RWPE1 (cell line): ENCODE measurements around the gene NFIA.

ENCODE experiments used
- CTCF ChIA-PET: fragments of 350-600 bp; sonication (Branson Sonifier 250); formaldehyde crosslinking; extraction: SDS; loops from one replicate; lab custom pipeline; 2021; lab: Yijun Ruan, JAX
- POLR2A ChIA-PET: fragments of 400-600 bp; formaldehyde crosslinking; extraction: SDS; loops from one replicate; lab custom pipeline; 2020; ENCODE audit warnings: antibody characterized with exemption; ENCODE audit not compliant: low non-redundant PET; lab: Yijun Ruan, JAX
- DNase-seq: peaks from one replicate; pipeline ENCODE4 v3.0.0; 2012; ENCODE audit warnings: low spot score
- H3K27ac ChIP-seq: fragments of 450-650 bp; 2 replicates; pipeline ENCODE4 v1.5.1; 2017
- TF ChIP-seq, protein P1 (sequence below): fragments of 450-650 bp; conservative IDR thresholded peaks from 2 replicates; pipeline ENCODE4 v1.5.1; 2017; ENCODE audit warnings: low read depth, mild to moderate bottlenecking

NFIA gene

DNA sequence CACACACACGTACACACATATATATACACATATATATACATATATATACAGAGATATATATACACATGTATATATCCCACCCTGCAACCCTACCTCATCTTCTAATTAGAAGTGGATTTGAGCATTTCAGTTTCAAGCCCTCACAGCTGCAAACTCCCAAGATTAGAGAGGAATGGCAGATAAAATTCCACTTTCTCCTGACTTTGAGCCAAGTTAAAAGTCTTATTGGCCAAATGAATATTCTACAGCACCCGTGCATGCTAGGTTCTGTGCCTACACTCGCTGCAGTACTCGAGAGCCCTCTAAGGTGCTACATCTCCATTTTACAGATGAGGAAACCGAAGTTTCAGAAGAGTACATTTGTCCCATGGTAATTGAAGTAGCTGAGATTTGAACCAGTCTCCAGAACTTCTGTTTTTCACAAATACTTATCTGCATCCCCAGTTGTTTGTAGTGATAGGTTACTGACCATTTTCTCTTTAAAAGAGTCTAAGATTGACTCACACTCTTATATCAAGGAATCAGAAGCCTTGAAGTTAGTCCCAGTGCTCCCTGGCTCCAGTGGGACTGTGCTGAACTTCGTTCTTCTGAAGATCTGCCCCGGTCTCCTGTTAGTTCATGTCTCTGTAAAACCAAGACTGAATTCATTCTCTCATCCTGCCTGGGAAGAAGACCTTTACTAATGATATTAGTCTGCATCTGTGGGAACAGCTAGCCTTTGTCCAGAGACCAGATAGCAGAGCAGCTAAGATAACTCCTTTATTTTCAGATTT lies 350.4 kb downstream of the NFIA start:
- POLR2A ChIA-PET: no interaction called here
- TF ChIP-seq, protein P1, sequence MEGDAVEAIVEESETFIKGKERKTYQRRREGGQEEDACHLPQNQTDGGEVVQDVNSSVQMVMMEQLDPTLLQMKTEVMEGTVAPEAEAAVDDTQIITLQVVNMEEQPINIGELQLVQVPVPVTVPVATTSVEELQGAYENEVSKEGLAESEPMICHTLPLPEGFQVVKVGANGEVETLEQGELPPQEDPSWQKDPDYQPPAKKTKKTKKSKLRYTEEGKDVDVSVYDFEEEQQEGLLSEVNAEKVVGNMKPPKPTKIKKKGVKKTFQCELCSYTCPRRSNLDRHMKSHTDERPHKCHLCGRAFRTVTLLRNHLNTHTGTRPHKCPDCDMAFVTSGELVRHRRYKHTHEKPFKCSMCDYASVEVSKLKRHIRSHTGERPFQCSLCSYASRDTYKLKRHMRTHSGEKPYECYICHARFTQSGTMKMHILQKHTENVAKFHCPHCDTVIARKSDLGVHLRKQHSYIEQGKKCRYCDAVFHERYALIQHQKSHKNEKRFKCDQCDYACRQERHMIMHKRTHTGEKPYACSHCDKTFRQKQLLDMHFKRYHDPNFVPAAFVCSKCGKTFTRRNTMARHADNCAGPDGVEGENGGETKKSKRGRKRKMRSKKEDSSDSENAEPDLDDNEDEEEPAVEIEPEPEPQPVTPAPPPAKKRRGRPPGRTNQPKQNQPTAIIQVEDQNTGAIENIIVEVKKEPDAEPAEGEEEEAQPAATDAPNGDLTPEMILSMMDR: no peak
- DNase-seq: no peak
- no peak overlapping the region for H3K27ac ChIP-seq
- CTCF ChIA-PET: interaction anchor here (1.1 kb wide), 1 partner anchor 156 kb away, joined by 6 read pairs; no protein-coding TSS in a partner anchor

DNA sequence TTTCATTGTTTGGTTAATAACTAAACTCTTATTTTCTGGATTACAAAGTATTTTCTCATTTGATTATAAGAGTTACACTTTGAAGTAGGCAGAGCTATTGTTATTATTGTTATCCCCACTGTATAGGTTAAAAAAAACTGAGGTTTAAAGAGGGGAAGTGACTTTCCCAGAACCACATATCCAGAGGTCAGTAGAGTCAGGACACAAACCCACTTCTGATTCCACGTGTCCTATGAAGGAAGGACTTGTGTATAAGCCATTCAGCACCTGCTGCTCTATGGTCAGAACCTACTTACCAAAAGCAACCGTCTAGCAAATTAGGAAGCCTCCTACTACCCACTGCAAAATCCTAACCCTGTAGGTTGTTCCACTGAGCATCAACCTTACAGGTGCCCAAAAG lies 351.3 kb downstream of the NFIA start:
- H3K27ac ChIP-seq: no peak overlapping the region
- TF ChIP-seq, protein P1: no peak
- ChIA-PET POLR2A (no interaction called here), CTCF (no interaction called here)
- no peak for DNase-seq

DNA sequence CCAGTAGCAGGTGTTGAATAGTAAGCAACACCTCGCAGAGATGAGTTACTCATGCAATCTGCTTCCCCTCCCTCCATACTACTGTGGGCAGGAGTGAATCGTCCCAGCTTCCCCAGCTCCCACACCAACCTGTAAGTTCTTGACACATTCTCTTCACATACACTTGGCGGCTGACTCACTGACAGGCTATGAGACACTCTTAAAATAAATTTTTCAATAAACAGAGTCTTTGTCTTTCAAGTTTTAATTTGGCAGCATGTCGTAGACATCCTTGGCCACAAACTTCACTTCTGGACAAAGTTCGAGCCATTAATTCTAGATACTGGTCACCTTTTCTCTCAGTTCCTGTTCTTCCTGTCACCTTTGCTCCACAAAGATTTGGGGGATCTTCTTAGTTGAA lies 351.9 kb downstream of the NFIA start:
- H3K27ac ChIP-seq: no peak overlapping the region
- ChIA-PET POLR2A (no interaction called here), CTCF (no interaction called here)
- TF ChIP-seq, protein P1: no peak
- DNase-seq: peak; percentile 68

DNA sequence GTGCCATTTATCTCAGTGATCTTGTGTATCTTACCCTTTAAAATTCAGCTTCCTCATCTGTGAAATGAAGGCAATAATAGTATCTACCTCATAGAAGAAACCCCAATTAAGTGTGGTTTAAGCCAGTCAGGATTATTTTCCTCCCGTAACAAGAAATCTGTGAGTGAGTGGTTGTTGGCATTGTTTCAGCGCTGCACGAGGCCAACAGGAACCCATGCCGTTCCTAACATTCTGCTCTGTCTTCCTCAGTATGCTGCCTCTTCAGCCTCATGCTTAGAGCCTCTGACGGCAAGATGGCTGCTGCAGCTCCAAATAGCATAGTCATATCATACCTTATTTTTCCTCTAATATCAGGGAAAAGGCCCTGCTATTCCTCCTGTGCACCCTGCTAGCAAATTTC lies 352.9 kb downstream of the NFIA start:
- H3K27ac ChIP-seq: no peak overlapping the region
- TF ChIP-seq, protein P1: no peak
- ChIA-PET CTCF (no interaction called here), POLR2A (no interaction called here)
- no peak for DNase-seq

GRCh38 chr1:61436016-61436415 lies 353.7 kb downstream of the NFIA start:
- CTCF ChIA-PET: no interaction called here
- no peak overlapping the region for H3K27ac ChIP-seq
- POLR2A ChIA-PET: no interaction called here
- DNase-seq: no peak
- TF ChIP-seq, protein P1: no peak

DNA sequence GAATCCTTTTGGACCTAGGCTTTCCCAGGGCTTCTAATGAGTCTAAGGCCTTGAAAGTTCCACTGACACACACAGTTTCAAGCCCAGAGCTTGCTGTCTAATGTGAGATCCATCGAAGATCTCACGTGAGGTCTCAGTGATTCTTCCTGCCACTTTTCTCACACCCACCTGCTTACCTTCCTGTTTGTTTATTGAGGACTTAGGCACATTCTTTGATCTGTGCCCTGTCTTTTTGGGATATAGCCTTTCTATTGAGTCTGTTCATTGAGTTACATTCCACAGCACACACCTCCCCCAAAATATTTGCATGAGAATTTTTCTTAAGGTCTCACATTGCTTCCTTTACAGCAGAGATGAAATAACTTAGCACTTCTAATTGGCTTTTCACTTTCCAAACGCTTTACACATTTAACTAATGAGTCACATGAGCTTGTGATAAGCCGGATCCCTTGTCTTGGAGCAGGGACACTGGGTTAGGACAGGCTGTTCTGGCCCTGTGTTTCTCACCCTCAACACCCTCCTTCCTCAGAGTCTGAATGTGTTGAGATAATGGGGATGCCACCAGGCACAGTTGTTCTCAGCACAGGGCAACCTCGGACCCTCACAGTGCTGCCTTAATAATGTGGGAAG lies 354.2 kb downstream of the NFIA start:
- H3K27ac ChIP-seq: no peak overlapping the region
- no peak for DNase-seq
- CTCF ChIA-PET: no interaction called here
- TF ChIP-seq, protein P1: no peak
- POLR2A ChIA-PET: no interaction called here
